HG03196 (cell line): ENCODE results near the gene TMED1.

Experiments
- ATAC-seq: cut with Tn5 transposase; IDR thresholded peaks from one replicate; pipeline ENCODE4 v1.9.1; 2021; ENCODE audit not compliant: unreplicated experiment

Gene TMED1

GRCh38 chr19:10832939-10833296 is 3.1 kb downstream of the TMED1 start:
- ATAC-seq = no peak

GRCh38 chr19:10831987-10832938 is 3.7 kb downstream of the TMED1 start:
- no peak for ATAC-seq

- no peak for ATAC-seq
Measured at GRCh38 chr19:10830931-10831779, 4.9 kb downstream of the TMED1 start.

- ATAC-seq = no peak
Measured at GRCh38 chr19:10830370-10830769, 5.6 kb downstream of the TMED1 start.

GRCh38 chr19:10829967-10830366 is 6.0 kb downstream of the TMED1 start:
- ATAC-seq = no peak

- ATAC-seq = no peak
Measured at GRCh38 chr19:10828981-10829821, 6.8 kb downstream of the TMED1 start.

GRCh38 chr19:10826846-10827245 is 9.2 kb downstream of the TMED1 start:
- ATAC-seq = no peak

GRCh38 chr19:10826231-10826630 is 9.8 kb downstream of the TMED1 start:
- ATAC-seq = no peak

- ATAC-seq = no peak
Measured at GRCh38 chr19:10823690-10824089, 12.3 kb downstream of the TMED1 start.

GRCh38 chr19:10820173-10820572 is 15.8 kb downstream of the TMED1 start:
- ATAC-seq = no peak

- no peak for ATAC-seq
Measured at GRCh38 chr19:10819124-10820060, 16.6 kb downstream of the TMED1 start.

- ATAC-seq = no peak
Measured at GRCh38 chr19:10818301-10819123, 17.5 kb downstream of the TMED1 start.

- ATAC-seq = no peak
Measured at GRCh38 chr19:10817291-10818038, 18.5 kb downstream of the TMED1 start.

GRCh38 chr19:10816691-10817090 is 19.3 kb downstream of the TMED1 start:
- ATAC-seq = no peak

GRCh38 chr19:10815969-10816644 is 19.9 kb downstream of the TMED1 start:
- no peak for ATAC-seq

GRCh38 chr19:10815007-10815536 is 20.9 kb downstream of the TMED1 start:
- no peak for ATAC-seq

GRCh38 chr19:10812902-10813404 is 23.1 kb downstream of the TMED1 start:
- no peak for ATAC-seq
